Thoracic aorta (tissue), 2 donors: ENCODE measurements around the gene SRXN1. TPM values are rescaled to one million over a fixed set of nuclear protein-coding genes. Genes with fewer than 3 reads are reported as not detected.
"Not testable (repeated sequence)": the region's sequence is repeated elsewhere in the genome, so short reads cannot be mapped to it uniquely, and the experiment has no call there.

ENCODE experiments used
- ATAC-seq: fragments of 150-250 bp; one replicate; pipeline ENCODE4 v1.8.0; 2017; ENCODE audit warnings: low read depth; ENCODE audit not compliant: insufficient number of reproducible peaks, low FRiP score
- DNase-seq: peaks from one replicate; pipeline ENCODE4 v3.0.0-alpha.2; 2020; ENCODE audit warnings: low spot score
- H3K27ac ChIP-seq, 2 donors: fragments of 200-600 bp; sonication (generic); 1 replicate in 1 of 2; 2 replicates in 1 of 2; pipeline ENCODE4 v1.5.1; 2016; ENCODE audit warnings: mild to moderate bottlenecking in 2 of 2, moderate library complexity in 2 of 2
- H3K27me3 ChIP-seq: fragments of 200-600 bp; sonication (generic); replicated peaks from 2 replicates; pipeline ENCODE4 v1.6.0; 2016; ENCODE audit warnings: mild to moderate bottlenecking; ENCODE audit not compliant: insufficient read depth
- H3K36me3 ChIP-seq: fragments of 200-600 bp; sonication (generic); one replicate; pipeline ENCODE4 v1.5.1; 2016
- H3K4me1 ChIP-seq, 2 donors: fragments of 200-600 bp; sonication (generic); 1 replicate in 1 of 2; 2 replicates in 1 of 2; pipeline versions ENCODE4 v1.5.1 to v1.6.0; 2016; ENCODE audit warnings: low read depth in 2 of 2, mild to moderate bottlenecking in 1 of 2; ENCODE audit not compliant: control insufficient read depth in 1 of 2
- H3K4me3 ChIP-seq: fragments of 200-600 bp; sonication (generic); 2 replicates; pipeline ENCODE4 v1.5.1; 2016; ENCODE audit warnings: mild to moderate bottlenecking
- H3K9me3 ChIP-seq: fragments of 200-600 bp; sonication (generic); 2 replicates; pipeline ENCODE4 v1.5.1; 2016
- total RNA-seq, 2 donors: library from RNA; depleted of rRNA; stranded (reverse); fragments of >200 nt; gene quantifications; one replicate each; pipeline versions ENCODE4 v1.1.0 to v1.2.3, GENCODE V29; 2016
- TF ChIP-seq, protein P1 (sequence below): fragments of 200-600 bp; sonication (generic); IDR thresholded peaks from one replicate; pipeline ENCODE4 v1.5.1; 2019; ENCODE audit warnings: antibody characterized with exemption

The SRXN1 gene
- total RNA-seq, 2 donors from 2014 or later = 41.7 to 49.4 TPM

DNA sequence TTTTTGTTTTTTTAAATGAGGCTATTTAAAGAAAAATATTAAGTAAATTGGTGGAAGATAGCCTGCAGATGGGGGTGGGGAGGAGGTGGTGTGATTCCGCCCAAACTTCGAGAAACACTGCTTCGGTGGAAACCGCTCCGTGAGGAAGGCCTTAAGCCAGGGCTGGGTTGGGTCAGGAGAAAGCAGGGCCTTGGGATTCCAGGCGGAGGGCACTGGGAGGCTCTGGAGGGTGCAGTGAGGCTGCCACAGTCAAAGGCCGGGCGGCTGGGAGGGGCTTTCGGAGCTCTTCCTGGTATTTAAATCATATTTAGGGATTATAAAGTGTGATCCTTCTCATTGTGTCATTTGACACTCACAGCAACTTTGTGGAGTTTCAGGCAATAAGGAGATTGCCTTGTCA lies 44.8 kb upstream of the SRXN1 start:
- no peak for DNase-seq
- H3K36me3 ChIP-seq = no peaks in the 10 kb centered on the region
- no peak overlapping the region for H3K4me3 ChIP-seq
- no peak for ATAC-seq
- TF ChIP-seq, protein P1, sequence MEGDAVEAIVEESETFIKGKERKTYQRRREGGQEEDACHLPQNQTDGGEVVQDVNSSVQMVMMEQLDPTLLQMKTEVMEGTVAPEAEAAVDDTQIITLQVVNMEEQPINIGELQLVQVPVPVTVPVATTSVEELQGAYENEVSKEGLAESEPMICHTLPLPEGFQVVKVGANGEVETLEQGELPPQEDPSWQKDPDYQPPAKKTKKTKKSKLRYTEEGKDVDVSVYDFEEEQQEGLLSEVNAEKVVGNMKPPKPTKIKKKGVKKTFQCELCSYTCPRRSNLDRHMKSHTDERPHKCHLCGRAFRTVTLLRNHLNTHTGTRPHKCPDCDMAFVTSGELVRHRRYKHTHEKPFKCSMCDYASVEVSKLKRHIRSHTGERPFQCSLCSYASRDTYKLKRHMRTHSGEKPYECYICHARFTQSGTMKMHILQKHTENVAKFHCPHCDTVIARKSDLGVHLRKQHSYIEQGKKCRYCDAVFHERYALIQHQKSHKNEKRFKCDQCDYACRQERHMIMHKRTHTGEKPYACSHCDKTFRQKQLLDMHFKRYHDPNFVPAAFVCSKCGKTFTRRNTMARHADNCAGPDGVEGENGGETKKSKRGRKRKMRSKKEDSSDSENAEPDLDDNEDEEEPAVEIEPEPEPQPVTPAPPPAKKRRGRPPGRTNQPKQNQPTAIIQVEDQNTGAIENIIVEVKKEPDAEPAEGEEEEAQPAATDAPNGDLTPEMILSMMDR = no peak
- H3K9me3 ChIP-seq = no peaks in the 10 kb centered on the region
- H3K27ac ChIP-seq = no peak overlapping the region
- peaks cover 0 to 7% of the 10 kb centered on the region in 2 donors for H3K4me1 ChIP-seq
- no peaks in the 10 kb centered on the region for H3K27me3 ChIP-seq

- no peak overlapping the region for H3K4me3 ChIP-seq
- ATAC-seq (no peak), DNase-seq (no peak)
- no peaks in the 10 kb centered on the region for H3K9me3 ChIP-seq
- H3K27ac ChIP-seq = no peak overlapping the region
- H3K36me3 ChIP-seq = no peaks in the 10 kb centered on the region
- peaks cover 0 to 7% of the 10 kb centered on the region in 2 donors for H3K4me1 ChIP-seq
- H3K27me3 ChIP-seq = no peaks in the 10 kb centered on the region
- TF ChIP-seq, protein P1 = no peak
These were observed 42.3 kb upstream of the SRXN1 start for GRCh38 chr20:695165-695866.

DNA sequence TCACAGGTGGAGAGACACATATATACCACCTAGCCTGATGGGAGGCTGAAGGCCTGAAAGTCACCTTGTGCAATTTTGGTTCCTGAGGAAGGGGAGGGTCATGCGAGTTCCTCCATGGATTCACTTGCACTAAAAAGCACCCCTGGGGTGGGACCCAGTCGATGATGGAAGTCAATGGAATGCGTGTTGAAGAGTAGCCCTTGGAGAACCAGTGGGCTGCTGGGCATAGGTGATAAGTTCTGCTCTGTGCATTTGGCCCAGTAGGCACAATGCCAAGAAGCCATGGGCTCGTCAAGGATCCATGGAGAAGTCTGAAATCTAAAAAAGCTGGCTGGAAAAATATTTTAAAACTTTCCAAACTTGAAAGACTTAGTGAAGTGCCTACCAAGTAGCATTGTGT lies 41.5 kb upstream of the SRXN1 start:
- Histone ChIP-seq H3K27me3 (no peaks in the 10 kb centered on the region), H3K36me3 (no peaks in the 10 kb centered on the region), H3K4me1 (no peaks in the 10 kb centered on the region), H3K27ac (no peak overlapping the region), H3K9me3 (no peaks in the 10 kb centered on the region), H3K4me3 (no peak overlapping the region)
- TF ChIP-seq, protein P1 = no peak
- DNase-seq (no peak), ATAC-seq (no peak)

- not testable (repeated sequence) for H3K4me1 ChIP-seq, H3K27me3 ChIP-seq, H3K9me3 ChIP-seq, DNase-seq, H3K27ac ChIP-seq, H3K36me3 ChIP-seq, ATAC-seq, H3K4me3 ChIP-seq
These were observed 40.8 kb upstream of the SRXN1 start for GRCh38 chr20:693786-694185.

GRCh38 chr20:692044-692443 lies 39.0 kb upstream of the SRXN1 start:
- no peak for ATAC-seq
- TF ChIP-seq, protein P1 = no peak
- H3K27ac ChIP-seq = no peak overlapping the region

GRCh38 chr20:689947-690346 lies 36.9 kb upstream of the SRXN1 start:
- H3K36me3 ChIP-seq = no peaks in the 10 kb centered on the region

More at GRCh38 chr20:692044-692443, 39.0 kb upstream of the SRXN1 start:
- DNase-seq = no peak
- Histone ChIP-seq H3K27me3 (no peaks in the 10 kb centered on the region), H3K9me3 (no peaks in the 10 kb centered on the region), H3K36me3 (no peaks in the 10 kb centered on the region), H3K4me3 (no peak overlapping the region), H3K4me1 (no peaks in the 10 kb centered on the region)

More at GRCh38 chr20:689947-690346, 36.9 kb upstream of the SRXN1 start:
- Histone ChIP-seq H3K27ac (no peak overlapping the region), H3K9me3 (no peaks in the 10 kb centered on the region), H3K27me3 (no peaks in the 10 kb centered on the region), H3K4me1 (no peaks in the 10 kb centered on the region), H3K4me3 (no peak overlapping the region)
- ATAC-seq (no peak), DNase-seq (no peak)
- TF ChIP-seq, protein P1 = no peak
